GM18505 (cell line): ENCODE data around the gene TUBA4B.

ENCODE experiments used
- ATAC-seq: cut with Tn5 transposase; IDR thresholded peaks from one replicate; pipeline ENCODE4 v1.9.1; 2021; ENCODE audit not compliant: unreplicated experiment
- POLR2A ChIP-seq: IDR thresholded peaks from 4 replicates; pipeline ENCODE4 v1.6.1; 2011; ENCODE audit warnings: borderline replicate concordance; ENCODE audit not compliant: insufficient read depth, insufficient read length; ENCODE audit errors: extremely low read depth

The TUBA4B gene

DNA sequence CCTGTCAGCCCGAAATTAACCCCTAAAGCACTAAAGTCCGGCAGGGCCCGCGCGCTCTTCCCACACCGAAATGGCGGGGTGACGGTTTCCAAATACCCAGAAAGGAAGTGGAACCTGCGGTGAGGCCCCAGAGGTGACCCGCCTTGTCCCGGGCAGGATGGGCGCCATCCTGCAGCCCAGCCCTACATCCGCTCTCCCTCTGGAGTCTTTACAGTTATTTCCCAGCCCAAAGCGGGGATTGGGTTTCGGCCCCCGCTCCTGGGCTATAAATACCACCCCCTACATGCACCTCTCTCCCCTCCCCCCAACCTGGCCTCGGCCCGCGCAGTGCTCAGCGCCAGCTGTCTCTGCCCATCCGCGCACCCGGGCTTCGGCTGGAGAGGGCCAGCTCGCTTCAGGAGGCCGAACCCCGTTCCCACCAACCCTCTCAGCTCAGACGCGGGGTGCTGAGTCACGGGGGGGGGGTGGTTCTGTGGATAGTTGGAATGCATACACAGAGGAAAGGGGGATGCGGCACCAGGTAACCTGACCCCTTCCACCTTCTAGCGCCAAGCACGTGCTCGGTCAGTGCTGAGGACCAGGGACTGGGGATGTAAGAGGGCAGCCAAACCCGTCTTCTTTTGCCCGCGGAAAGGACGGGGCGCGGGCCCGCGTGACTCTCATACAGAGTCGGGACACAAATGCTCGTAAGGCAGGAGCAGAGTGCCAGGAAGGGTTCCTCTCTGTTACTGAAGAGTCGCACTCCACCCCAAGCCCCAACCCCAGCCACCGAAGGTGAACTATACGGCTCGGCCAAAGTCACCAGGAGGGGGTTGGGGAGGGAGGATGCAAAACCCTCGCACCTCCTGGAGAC lies at the start of gene TUBA4B:
TSS of gene TUBA4B (plus strand) at position 344 of the 853 bp plus-strand sequence. CDS start at position 509, 165 bp downstream.
- ATAC-seq, result no peak
- TF ChIP-seq POLR2A, result peak; percentile 40

DNA sequence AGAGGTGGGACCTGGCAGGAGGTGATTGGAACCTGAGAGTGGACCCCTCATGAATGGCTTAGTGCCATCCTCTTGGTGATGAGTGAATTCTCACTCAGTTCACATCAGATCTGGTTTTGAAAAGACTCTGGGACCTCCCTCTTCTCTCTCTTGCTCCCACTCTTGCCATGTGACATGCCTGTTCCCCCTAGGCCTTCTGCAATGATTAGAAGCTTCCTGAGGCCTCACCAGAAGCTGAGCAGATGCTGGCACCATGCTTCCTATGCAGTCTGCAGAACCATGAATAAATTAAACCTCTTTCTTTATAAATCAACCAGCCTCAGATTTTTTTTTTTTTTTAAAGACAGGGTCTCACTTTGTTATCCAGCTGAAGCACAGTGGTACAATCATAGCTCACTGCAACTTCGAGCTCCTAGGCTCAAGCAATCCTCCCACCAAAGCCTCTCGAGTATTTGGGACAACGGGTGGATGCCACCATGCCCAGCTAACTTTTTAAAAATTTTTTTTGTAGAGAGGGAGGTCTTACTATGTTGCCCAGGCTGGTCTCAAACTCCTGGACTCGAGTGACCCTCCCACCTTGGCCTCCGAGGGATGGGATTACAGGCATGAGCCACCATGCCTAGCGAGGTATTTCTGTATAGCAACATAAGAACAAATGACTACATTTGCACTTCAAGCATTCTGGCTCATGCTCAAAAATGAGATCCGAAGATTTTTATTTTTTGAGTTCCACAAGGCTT lies 48.4 kb upstream of the TUBA4B start:
- no peak for ATAC-seq
- TF ChIP-seq POLR2A, result no peak

DNA sequence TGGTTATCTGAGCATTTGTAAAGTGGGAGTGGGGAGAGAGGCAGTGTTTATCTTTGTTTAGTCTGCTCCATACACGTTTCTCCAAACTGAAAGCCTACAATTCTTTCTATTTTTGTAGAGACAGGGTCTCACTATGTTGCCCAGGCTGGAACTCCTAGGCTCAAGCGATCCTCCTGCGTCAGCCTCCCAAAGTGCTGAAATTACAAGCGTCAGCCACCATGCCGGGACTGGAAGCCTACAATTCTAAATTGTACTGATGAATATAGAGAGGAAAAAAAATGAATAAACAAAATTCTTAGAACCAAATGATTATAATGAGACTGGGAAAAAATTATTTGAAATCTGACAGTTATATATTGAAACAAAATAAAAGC lies 47.9 kb upstream of the TUBA4B start:
- no peak for ATAC-seq
- TF ChIP-seq POLR2A, result no peak

DNA sequence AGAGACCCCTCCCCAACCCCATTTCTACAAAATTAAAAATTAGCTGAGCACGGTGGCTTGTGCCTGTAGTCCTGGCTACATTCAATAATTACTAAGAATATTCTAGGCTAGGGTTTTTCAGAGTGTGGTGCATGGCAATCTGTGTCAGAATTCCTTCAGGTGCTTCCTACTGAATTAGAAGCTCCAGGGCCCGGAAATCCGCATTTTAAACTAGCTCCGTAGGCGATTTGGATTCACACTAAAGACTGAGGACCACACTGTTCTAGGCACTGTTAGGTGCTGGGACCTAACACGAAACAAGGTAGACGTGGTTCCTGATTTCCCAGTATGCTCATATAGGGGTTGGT lies 47.1 kb upstream of the TUBA4B start:
- ATAC-seq, result no peak
- TF ChIP-seq POLR2A, result no peak

DNA sequence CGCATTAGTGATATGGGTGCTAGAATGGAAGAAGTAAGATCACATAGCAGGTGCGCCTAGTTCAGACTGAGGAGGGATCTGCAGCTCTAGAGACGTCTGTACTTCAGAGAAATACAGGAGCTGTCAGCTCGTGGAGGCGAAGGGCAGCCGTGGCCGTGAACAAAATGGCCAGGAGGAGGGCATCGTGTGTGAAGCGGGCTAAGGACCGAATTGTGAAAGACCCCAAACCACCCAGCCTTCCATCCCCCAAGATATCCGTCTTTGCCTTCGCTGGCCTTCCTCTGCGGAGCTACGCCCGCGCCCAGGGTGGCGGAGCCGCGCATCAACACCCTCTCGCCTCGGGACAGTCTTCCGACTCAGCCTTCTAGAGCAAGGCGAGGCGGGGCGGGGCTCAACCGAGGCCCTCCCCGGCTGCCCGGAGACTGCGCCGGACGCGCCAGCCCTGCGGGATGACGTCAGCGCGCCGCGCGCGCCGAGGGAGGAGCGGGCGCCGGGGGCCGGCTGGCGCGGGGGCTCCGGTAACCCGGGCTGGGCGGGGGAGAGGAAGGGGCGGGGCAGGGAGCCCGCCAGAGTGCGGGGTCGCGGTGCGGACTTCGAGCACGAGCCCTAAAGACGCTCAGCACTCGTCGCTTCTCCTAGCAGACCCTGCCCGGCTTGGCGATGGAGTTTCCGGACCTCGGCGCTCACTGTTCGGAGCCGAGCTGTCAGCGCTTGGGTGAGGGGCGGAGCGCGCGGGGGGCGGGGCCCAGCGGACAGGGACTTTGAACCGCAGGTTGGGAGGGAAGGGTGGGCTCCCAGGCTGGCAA lies 46.5 kb upstream of the TUBA4B start, which contains the start of gene ZFAND2B:
TSS of gene ZFAND2B (plus strand) at position 455 of the 806 bp plus-strand sequence. CDS start at position 661, 206 bp downstream.
- TF ChIP-seq POLR2A, result peak; percentile 99

DNA sequence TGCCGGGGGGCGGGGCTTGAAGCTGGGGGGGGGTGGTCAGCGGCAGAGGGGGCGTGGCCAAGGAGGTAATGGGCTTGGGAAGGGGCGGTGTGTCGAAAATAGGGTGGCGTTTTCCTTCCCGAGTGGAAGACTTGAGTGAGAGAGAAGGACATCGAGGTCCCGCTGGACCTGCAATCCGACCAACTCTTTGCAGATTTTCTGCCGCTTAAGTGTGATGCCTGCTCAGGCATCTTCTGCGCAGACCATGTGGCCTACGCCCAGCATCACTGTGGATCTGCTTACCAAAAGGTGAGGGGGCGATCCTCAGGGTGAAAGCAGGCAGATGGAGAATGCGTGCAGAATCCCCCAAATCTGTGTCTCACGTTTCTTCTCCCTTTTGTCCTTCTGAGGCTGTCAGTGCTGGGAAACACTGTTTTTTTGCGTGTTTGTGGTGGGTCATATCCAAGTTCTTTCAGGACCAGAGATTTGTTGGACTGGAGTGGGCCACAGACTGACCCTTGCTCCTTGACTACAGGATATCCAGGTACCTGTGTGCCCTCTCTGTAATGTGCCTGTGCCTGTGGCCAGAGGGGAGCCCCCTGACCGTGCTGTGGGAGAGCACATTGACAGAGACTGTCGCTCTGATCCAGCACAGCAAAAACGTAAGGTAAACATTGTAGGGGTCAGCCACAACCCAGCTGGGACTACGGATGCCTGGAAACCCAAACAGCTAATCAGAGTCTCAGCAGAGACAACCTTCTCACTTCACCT lies 45.7 kb upstream of the TUBA4B start:
- no peak for TF ChIP-seq POLR2A
- no peak for ATAC-seq

More for the DNA sequence above, 46.5 kb upstream of the TUBA4B start, which contains the start of gene ZFAND2B:
- peak; percentile 95 for ATAC-seq

DNA sequence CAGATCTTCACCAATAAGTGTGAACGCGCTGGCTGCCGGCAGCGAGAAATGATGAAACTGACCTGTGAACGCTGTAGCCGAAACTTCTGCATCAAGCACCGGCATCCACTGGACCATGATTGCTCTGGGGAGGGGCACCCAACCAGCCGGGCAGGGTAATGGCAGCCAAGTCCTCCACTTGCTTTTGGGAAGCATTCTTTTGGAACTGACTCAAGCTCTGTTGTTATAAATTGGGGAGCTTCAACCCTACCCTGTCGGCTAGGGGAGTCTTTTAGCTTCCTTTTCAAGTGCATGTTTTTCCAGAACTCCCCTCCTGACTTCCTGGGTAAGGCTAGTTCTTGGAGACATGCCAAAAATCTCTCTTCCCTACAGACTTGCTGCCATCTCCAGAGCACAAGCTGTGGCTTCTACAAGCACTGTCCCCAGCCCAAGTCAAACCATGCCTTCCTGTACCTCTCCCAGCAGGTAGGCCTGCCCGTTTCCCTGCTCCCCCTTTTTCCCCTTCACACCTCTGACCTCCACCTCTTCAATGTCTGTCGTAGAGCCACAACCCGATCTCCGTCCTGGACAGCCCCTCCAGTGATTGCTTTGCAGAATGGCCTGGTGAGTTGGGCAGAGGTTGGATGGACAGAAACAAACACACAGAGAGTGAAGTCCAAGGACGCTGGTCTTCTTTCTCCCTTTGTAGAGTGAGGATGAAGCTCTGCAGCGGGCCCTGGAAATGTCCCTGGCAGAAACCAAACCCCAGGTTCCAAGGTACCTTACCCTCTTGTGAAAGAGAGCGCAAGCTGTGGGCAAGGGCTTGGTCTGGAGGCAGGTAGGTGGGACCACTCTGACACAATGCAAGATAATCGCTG lies 44.9 kb upstream of the TUBA4B start:
- no peak for TF ChIP-seq POLR2A

DNA sequence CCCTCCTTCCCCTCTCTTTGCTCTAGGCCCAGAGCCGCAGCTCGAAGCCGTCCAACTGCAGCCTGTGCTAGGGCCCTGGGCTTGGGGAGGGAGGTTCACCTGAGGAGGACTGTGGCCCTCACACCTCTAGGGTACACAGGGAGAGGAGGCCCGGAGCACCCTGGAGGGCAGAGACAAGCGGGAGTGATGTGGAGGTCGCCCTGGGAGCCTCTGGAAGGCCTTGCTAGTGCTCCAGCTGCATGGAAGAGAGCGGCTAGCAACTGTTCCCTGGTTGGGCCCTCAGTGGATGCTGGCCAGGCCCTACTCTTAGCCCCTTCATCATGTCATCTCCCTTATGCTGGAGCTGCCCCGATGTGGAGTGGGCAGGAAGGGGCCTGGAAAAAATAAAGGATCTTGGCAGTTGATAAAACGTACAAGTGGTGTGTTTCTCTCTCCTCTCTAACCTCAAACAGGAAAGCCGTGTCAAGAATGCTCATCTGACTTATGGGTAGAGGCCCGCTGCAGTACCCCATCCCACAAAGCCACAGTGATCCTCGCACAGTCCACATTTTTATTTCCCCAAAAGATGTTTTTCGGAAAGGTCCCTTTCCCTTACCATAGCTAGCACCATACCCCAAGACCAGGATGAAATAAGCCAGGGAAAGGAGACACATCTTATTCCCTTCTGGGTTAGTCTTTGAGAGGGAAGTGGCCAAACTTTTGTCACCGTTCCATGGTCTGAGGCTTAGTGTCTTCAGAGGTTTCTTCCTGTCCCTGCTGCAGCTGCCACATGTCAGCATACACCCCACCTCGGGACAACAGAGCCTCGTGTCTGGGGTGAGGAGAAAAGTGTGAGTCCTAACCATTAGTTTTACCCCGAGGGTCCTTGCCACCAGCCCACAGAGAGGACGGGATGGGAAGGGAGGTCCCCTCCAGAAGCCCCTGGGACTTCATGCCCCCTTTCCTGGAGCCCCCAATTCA lies 43.5 kb upstream of the TUBA4B start:
- no peak for TF ChIP-seq POLR2A
- no peak for ATAC-seq

More for the DNA sequence above, 44.9 kb upstream of the TUBA4B start:
- no peak for ATAC-seq

DNA sequence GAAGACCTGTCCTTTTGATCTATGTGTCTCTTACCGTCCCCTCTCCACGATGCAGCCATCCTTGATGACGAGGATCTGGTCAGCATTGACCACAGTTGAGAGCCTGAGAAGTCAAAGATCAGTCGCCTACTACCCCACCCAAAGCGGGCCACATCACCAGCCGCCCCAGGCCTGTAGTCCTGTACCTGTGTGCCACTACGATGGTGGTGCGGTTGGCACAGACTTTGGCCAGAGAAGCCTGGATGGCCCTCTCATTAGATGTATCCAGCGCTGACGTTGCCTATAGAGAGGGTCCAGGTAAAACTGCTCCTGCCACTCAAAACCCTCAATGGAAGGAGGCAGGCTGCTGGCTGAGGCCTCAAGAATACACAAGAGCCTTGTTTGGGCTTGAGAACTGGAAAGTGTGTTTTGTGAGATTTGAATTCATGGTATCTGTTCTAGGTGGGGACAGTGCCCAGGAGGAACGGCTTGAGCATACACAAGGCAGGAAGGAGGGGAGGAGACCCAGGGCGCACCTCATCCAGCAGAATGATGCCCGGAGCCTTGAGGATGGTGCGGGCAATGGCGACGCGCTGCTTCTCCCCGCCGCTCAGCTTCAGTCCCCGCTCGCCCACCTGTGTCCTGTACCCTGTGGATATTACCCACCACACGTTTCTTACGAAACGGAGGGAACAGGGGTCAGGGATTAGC lies 42.7 kb upstream of the TUBA4B start:
- TF ChIP-seq POLR2A, result no peak
- ATAC-seq, result no peak

DNA sequence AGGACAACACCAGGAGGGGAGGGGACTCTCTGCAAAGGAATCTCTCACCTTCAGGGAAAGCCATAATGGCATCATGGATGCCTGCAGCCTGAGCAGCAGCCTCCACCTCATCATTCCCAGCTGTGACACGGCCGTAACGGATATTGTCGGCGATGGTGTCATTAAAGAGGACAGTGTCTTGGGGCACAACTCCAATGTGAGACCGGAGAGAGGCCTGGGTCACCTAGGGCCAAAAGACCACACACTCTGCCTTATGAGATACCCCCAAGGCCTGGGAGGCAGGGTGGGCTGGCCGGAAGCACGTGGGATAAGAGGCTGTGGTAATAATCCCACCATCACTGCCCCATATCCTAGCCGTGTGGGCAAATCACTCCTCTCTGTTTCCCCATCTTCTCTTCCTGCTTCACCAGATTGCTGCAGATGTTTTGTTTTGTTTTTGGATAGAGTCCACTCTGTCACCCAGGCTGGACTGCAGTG lies 42.1 kb upstream of the TUBA4B start:
- no peak for ATAC-seq
- TF ChIP-seq POLR2A, result no peak

DNA sequence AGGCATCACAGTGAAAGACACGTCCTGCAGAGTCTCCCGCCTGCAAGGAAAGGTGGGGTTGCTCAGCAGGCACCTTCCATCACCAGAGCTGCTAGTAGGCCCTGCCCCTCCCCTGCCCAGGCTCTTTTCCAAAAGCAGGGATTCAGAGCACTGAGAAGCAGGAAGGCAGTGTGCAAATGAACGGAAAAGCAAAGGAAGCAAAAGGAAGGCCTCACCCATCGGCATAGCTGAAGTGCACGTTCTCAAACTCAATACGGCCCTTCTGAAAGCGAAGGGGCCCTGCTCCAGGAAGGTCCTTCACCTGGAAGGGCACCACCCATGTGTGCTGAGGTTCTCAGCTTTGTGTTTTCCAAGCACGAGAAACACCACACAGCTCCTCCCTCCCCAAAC lies 40.0 kb upstream of the TUBA4B start:
- no peak for TF ChIP-seq POLR2A
- no peak for ATAC-seq
